IPS-18a (cell line): ENCODE measurements around the gene CUEDC1.

Source experiments
- H3K27ac ChIP-seq: one replicate; pipeline ENCODE4 v1.5.1; 2013; ENCODE audit warnings: low read length
- H3K27me3 ChIP-seq: one replicate; pipeline ENCODE4 v1.6.1; 2013; ENCODE audit warnings: mild to moderate bottlenecking, low read length; ENCODE audit not compliant: control insufficient read depth, insufficient read depth
- H3K36me3 ChIP-seq: one replicate; pipeline ENCODE4 v1.6.1; 2013; ENCODE audit warnings: low read depth, low read length; ENCODE audit not compliant: control insufficient read depth
- H3K4me1 ChIP-seq: one replicate; pipeline ENCODE4 v1.6.1; 2013; ENCODE audit warnings: low read depth, low read length; ENCODE audit not compliant: control insufficient read depth
- H3K4me3 ChIP-seq: one replicate; pipeline ENCODE4 v1.5.1; 2013; ENCODE audit warnings: low read length
- H3K9ac ChIP-seq: one replicate; pipeline ENCODE4 v1.6.1; 2013; ENCODE audit warnings: mild to moderate bottlenecking, low read length, moderate library complexity
- H3K9me3 ChIP-seq: one replicate; pipeline ENCODE4 v1.6.1; 2013; ENCODE audit warnings: low read depth, low read length; ENCODE audit not compliant: control insufficient read depth

CUEDC1 gene

GRCh38 chr17:57833179-57833939 lies 121.9 kb downstream of the CUEDC1 start:
- H3K9me3 ChIP-seq = no peaks in the 10 kb centered on the region
- no peaks in the 10 kb centered on the region for H3K27me3 ChIP-seq
- peaks cover under 1% of the 10 kb centered on the region for H3K36me3 ChIP-seq
- peak overlapping the region; percentile 33 for H3K4me3 ChIP-seq
- H3K9ac ChIP-seq = no peak overlapping the region
- no peak overlapping the region for H3K27ac ChIP-seq
- H3K4me1 ChIP-seq = peaks cover 10% of the 10 kb centered on the region

- H3K27ac ChIP-seq = no peak overlapping the region
- no peaks in the 10 kb centered on the region for H3K9me3 ChIP-seq
- H3K4me1 ChIP-seq = peaks cover 10% of the 10 kb centered on the region
- H3K36me3 ChIP-seq = no peaks in the 10 kb centered on the region
- H3K9ac ChIP-seq = no peak overlapping the region
- peak overlapping the region; percentile 33 for H3K4me3 ChIP-seq
- H3K27me3 ChIP-seq = no peaks in the 10 kb centered on the region
Observed at GRCh38 chr17:57832314-57833178, 122.7 kb downstream of the CUEDC1 start.

GRCh38 chr17:57830880-57831279 lies 124.3 kb downstream of the CUEDC1 start:
- no peak overlapping the region for H3K27ac ChIP-seq
- H3K27me3 ChIP-seq = no peaks in the 10 kb centered on the region
- peaks cover 10% of the 10 kb centered on the region for H3K4me1 ChIP-seq
- no peaks in the 10 kb centered on the region for H3K9me3 ChIP-seq
- no peaks in the 10 kb centered on the region for H3K36me3 ChIP-seq
- H3K4me3 ChIP-seq = no peak overlapping the region
- H3K9ac ChIP-seq = no peak overlapping the region

- H3K4me1 ChIP-seq = no peaks in the 10 kb centered on the region
- no peaks in the 10 kb centered on the region for H3K9me3 ChIP-seq
- no peak overlapping the region for H3K4me3 ChIP-seq
- no peaks in the 10 kb centered on the region for H3K27me3 ChIP-seq
- no peaks in the 10 kb centered on the region for H3K36me3 ChIP-seq
- no peak overlapping the region for H3K27ac ChIP-seq
- no peak overlapping the region for H3K9ac ChIP-seq
Observed at GRCh38 chr17:57823469-57824401, 131.5 kb downstream of the CUEDC1 start.

GRCh38 chr17:57819867-57820266 lies 135.3 kb downstream of the CUEDC1 start:
- Histone ChIP-seq H3K4me1 (no peaks in the 10 kb centered on the region), H3K9me3 (no peaks in the 10 kb centered on the region), H3K27me3 (no peaks in the 10 kb centered on the region), H3K27ac (no peak overlapping the region), H3K9ac (no peak overlapping the region), H3K4me3 (no peak overlapping the region), H3K36me3 (no peaks in the 10 kb centered on the region)

- Histone ChIP-seq H3K9me3 (no peaks in the 10 kb centered on the region), H3K36me3 (no peaks in the 10 kb centered on the region), H3K9ac (no peak overlapping the region), H3K4me1 (no peaks in the 10 kb centered on the region), H3K4me3 (no peak overlapping the region), H3K27me3 (no peaks in the 10 kb centered on the region), H3K27ac (no peak overlapping the region)
Observed at GRCh38 chr17:57819285-57819684, 135.9 kb downstream of the CUEDC1 start.

- Histone ChIP-seq H3K27me3 (no peaks in the 10 kb centered on the region), H3K4me1 (no peaks in the 10 kb centered on the region), H3K36me3 (no peaks in the 10 kb centered on the region), H3K9ac (no peak overlapping the region), H3K27ac (no peak overlapping the region), H3K4me3 (no peak overlapping the region), H3K9me3 (no peaks in the 10 kb centered on the region)
Observed at GRCh38 chr17:57818066-57818465, 137.1 kb downstream of the CUEDC1 start.

GRCh38 chr17:57817299-57817698 lies 137.9 kb downstream of the CUEDC1 start:
- H3K4me3 ChIP-seq = no peak overlapping the region
- no peak overlapping the region for H3K27ac ChIP-seq
- no peaks in the 10 kb centered on the region for H3K9me3 ChIP-seq
- no peak overlapping the region for H3K9ac ChIP-seq
- H3K27me3 ChIP-seq = no peaks in the 10 kb centered on the region
- H3K36me3 ChIP-seq = no peaks in the 10 kb centered on the region
- H3K4me1 ChIP-seq = no peaks in the 10 kb centered on the region

GRCh38 chr17:57814421-57814820 lies 140.8 kb downstream of the CUEDC1 start:
- Histone ChIP-seq H3K27ac (no peak overlapping the region), H3K9ac (no peak overlapping the region), H3K27me3 (no peaks in the 10 kb centered on the region), H3K4me3 (no peak overlapping the region), H3K4me1 (no peaks in the 10 kb centered on the region), H3K9me3 (no peaks in the 10 kb centered on the region), H3K36me3 (no peaks in the 10 kb centered on the region)

- Histone ChIP-seq H3K36me3 (no peaks in the 10 kb centered on the region), H3K4me3 (no peak overlapping the region), H3K27me3 (no peaks in the 10 kb centered on the region), H3K4me1 (no peaks in the 10 kb centered on the region), H3K9ac (no peak overlapping the region), H3K9me3 (no peaks in the 10 kb centered on the region), H3K27ac (no peak overlapping the region)
Observed at GRCh38 chr17:57811638-57812280, 143.5 kb downstream of the CUEDC1 start.
